Hepatocyte (in vitro differentiated cells): ENCODE measurements around the gene ELMOD3. TPM values are rescaled to one million over a fixed set of nuclear protein-coding genes. Genes with fewer than 3 reads are reported as not detected.

ENCODE experiments used
- DNase-seq: peaks from one replicate; pipeline ENCODE4 v3.0.0-alpha.2; 2016; ENCODE audit warnings: low spot score
- H2AFZ ChIP-seq: fragments of 200-600 bp; sonication (generic); 2 replicates; pipeline ENCODE4 v1.6.0; 2016; ENCODE audit warnings: antibody characterized with exemption, mild to moderate bottlenecking
- H3K27ac ChIP-seq: fragments of 200-600 bp; sonication (generic); 2 replicates; pipeline ENCODE4 v1.5.1; 2016; ENCODE audit warnings: mild to moderate bottlenecking
- H3K27me3 ChIP-seq: fragments of 200-600 bp; sonication (generic); 2 replicates; pipeline ENCODE4 v1.6.1; 2016
- H3K36me3 ChIP-seq: fragments of 200-600 bp; sonication (generic); replicated peaks from 2 replicates; pipeline ENCODE4 v1.5.1; 2016; ENCODE audit warnings: low read depth; ENCODE audit not compliant: insufficient read depth
- H3K4me1 ChIP-seq: fragments of 200-600 bp; sonication (generic); 2 replicates; pipeline ENCODE4 v1.5.1; 2016; ENCODE audit warnings: mild to moderate bottlenecking, moderate library complexity; ENCODE audit not compliant: insufficient read depth
- H3K4me2 ChIP-seq: fragments of 200-600 bp; sonication (generic); 2 replicates; pipeline ENCODE4 v1.6.0; 2016
- H3K4me3 ChIP-seq: fragments of 200-600 bp; sonication (generic); 2 replicates; pipeline ENCODE4 v1.5.1; 2016; ENCODE audit warnings: mild to moderate bottlenecking
- H3K79me2 ChIP-seq: fragments of 200-600 bp; sonication (generic); 2 replicates; pipeline ENCODE4 v1.6.0; 2017; ENCODE audit warnings: mild to moderate bottlenecking
- H3K9me2 ChIP-seq: fragments of 200-600 bp; sonication (generic); replicated peaks from 2 replicates; pipeline ENCODE4 v1.6.0; 2017; ENCODE audit warnings: mild to moderate bottlenecking; ENCODE audit not compliant: insufficient read depth
- H3K9me3 ChIP-seq: fragments of 200-600 bp; sonication (generic); 2 replicates; pipeline ENCODE4 v1.5.1; 2016; ENCODE audit warnings: low read depth, mild to moderate bottlenecking
- H4K20me1 ChIP-seq: fragments of 200-600 bp; sonication (generic); 2 replicates; pipeline ENCODE4 v1.6.0; 2016; ENCODE audit warnings: mild to moderate bottlenecking; ENCODE audit not compliant: insufficient read depth, poor library complexity, severe bottlenecking
- CTCF ChIP-seq: fragments of 200-600 bp; sonication (generic); IDR thresholded peaks from 2 replicates; pipeline ENCODE4 v1.5.1; 2016; ENCODE audit warnings: antibody characterized with exemption, mild to moderate bottlenecking; ENCODE audit not compliant: poor library complexity
- EZH2 ChIP-seq: fragments of 200-600 bp; sonication (generic); IDR thresholded peaks from 2 replicates; pipeline ENCODE4 v1.6.1; 2016; ENCODE audit warnings: antibody characterized with exemption, mild to moderate bottlenecking, borderline replicate concordance
- EZH2phosphoT487 ChIP-seq: fragments of 200-600 bp; sonication (generic); IDR thresholded peaks from one replicate; pipeline ENCODE4 v1.6.1; 2018; ENCODE audit warnings: antibody characterized with exemption, mild to moderate bottlenecking, low read depth, moderate library complexity; ENCODE audit not compliant: unreplicated experiment, severe bottlenecking
- WGBS: methylation state at CpG from one replicate; pipeline ENCODE4 v1.1.6; 2016; ENCODE audit warnings: low lambda C conversion rate; ENCODE audit errors: missing lambda C conversion rate; 5-methylcytosine and 5-hydroxymethylcytosine counted together
- polyA plus RNA-seq: library from polyadenylated mRNA; unstranded; fragments of >200 nt; fragmentation: Nextera tagmentation; extraction: Ambion mirVana; gene quantifications from 2 replicates; pipeline ENCODE4 v1.2.1, GENCODE V29; 2016
- total RNA-seq: library from RNA; depleted of rRNA; stranded (reverse); fragments of >200 nt; gene quantifications from 2 replicates; pipeline ENCODE4 v1.2.3, GENCODE V29; 2014

Gene ELMOD3
- total and polyA plus RNA-seq, 2 experiments from 2014 or later, result 18.1 to 25.1 TPM

- H2AFZ ChIP-seq, result no peak overlapping the region
- no peaks in the 10 kb centered on the region for H3K9me3 ChIP-seq
- no peaks in the 10 kb centered on the region for H4K20me1 ChIP-seq
- no peaks in the 10 kb centered on the region for H3K4me1 ChIP-seq
- peak overlapping the region; percentile 27 for H3K27ac ChIP-seq
- H3K79me2 ChIP-seq, result no peaks in the 10 kb centered on the region
- WGBS, result 86% methylated on average over 5 of the region's 5 CpGs
- H3K27me3 ChIP-seq, result no peaks in the 10 kb centered on the region
- TF ChIP-seq EZH2 (no peak), CTCF (no peak), EZH2phosphoT487 (no peak)
- H3K9me2 ChIP-seq, result no peaks in the 10 kb centered on the region
- no peak overlapping the region for H3K4me2 ChIP-seq
- no peak for DNase-seq
- no peaks in the 10 kb centered on the region for H3K36me3 ChIP-seq
- H3K4me3 ChIP-seq, result no peak overlapping the region
Measured at GRCh38 chr2:85396531-85397470, 42.2 kb downstream of the ELMOD3 start.

- TF ChIP-seq EZH2, result no peak
- no peak for TF ChIP-seq CTCF
- TF ChIP-seq EZH2phosphoT487, result no peak
- Histone ChIP-seq H2AFZ (no peak overlapping the region), H3K79me2 (no peaks in the 10 kb centered on the region), H3K36me3 (no peaks in the 10 kb centered on the region), H3K27me3 (no peaks in the 10 kb centered on the region), H3K4me1 (no peaks in the 10 kb centered on the region), H3K4me2 (no peak overlapping the region), H4K20me1 (no peaks in the 10 kb centered on the region), H3K27ac (no peak overlapping the region), H3K4me3 (no peak overlapping the region), H3K9me3 (no peaks in the 10 kb centered on the region), H3K9me2 (no peaks in the 10 kb centered on the region)
- no peak for DNase-seq
- WGBS, result 75% methylated on average over 4 of the region's 4 CpGs
Measured at GRCh38 chr2:85397925-85398331, 43.4 kb downstream of the ELMOD3 start.

- Histone ChIP-seq H3K4me2 (no peak overlapping the region), H3K4me1 (no peaks in the 10 kb centered on the region), H3K9me2 (no peaks in the 10 kb centered on the region), H2AFZ (no peak overlapping the region), H3K27ac (no peak overlapping the region), H3K27me3 (no peaks in the 10 kb centered on the region), H3K79me2 (peaks cover 5% of the 10 kb centered on the region), H3K4me3 (no peak overlapping the region), H3K9me3 (no peaks in the 10 kb centered on the region), H4K20me1 (no peaks in the 10 kb centered on the region), H3K36me3 (no peaks in the 10 kb centered on the region)
- TF ChIP-seq EZH2 (no peak), EZH2phosphoT487 (no peak), CTCF (no peak)
- 89% methylated on average over 7 of the region's 8 CpGs for WGBS
- DNase-seq, result no peak
Measured at GRCh38 chr2:85398426-85399182, 44.0 kb downstream of the ELMOD3 start.
